ENCODE measurements around the gene RCAN1. TPM values are rescaled to one million over a fixed set of nuclear protein-coding genes. Genes with fewer than 3 reads are reported as not detected.

RCAN1 gene
- total and polyA plus RNA-seq, 2 of the 4 experiments (the other 2 are of a cell fraction), result 53.5 to 175 TPM

GRCh38 chr21:34613679-34614627 is 960 bp downstream of the RCAN1 start:
- H3K4me1 ChIP-seq (ENCODE audit: control insufficient read depth, insufficient read depth, low read length), result peaks cover 2% of the 10 kb centered on the region; the same call in 1 of the 2 replicates
- intact Hi-C loops (cut with micrococcal nuclease), result no loop called here

More at GRCh38 chr21:34613679-34614627, 960 bp downstream of the RCAN1 start:
- no peaks in the 10 kb centered on the region for H4K20me1 ChIP-seq (ENCODE audit: insufficient read depth, low read length)
- DNase-seq (peak; percentile 7), ATAC-seq (ENCODE audit: low read depth) (no peak)
- H3K4me2 ChIP-seq (ENCODE audit: low read depth, low read length), result peak overlapping the region; percentile 94
- WGBS, 2 experiments (ENCODE audit: extremely low coverage in 2 of 2, insufficient read length in 1 of 2), result 1% methylated on average over 16 of the region's 43 CpGs; no CpG with 5 or more reads in 1 of the 2 experiments
- H3K36me3 ChIP-seq (ENCODE audit: control insufficient read depth, insufficient read depth, low read length), result no peaks in the 10 kb centered on the region
- no peak overlapping the region; the same call in 1 of the 2 replicates for H3K9ac ChIP-seq (ENCODE audit: low read depth, low read length)
- peaks cover 9 to 23% of the 10 kb centered on the region in 2 experiments; a peak in 3 of 4 replicates for H3K79me1 ChIP-seq (ENCODE audit: low read depth in 1 of 2, low read length in 2 of 2)
- peak overlapping the region; percentile 99 for H2AFZ ChIP-seq (replicated peaks; ENCODE audit: low read length, poor library complexity)
- no peak overlapping the region for H2BK15ac ChIP-seq (ENCODE audit: low read depth, low read length)
- H2BK5ac ChIP-seq (ENCODE audit: low read depth, low read length, poor library complexity, severe bottlenecking), result no peak overlapping the region
- H3K27ac ChIP-seq (ENCODE audit: insufficient read depth, low read length), result no peak overlapping the region; the same call in 1 of the 2 replicates
- no peak overlapping the region for H3K23ac ChIP-seq (ENCODE audit: low read depth, low read length)
- H2BK120ac ChIP-seq (ENCODE audit: low read depth, low read length), result no peak overlapping the region
- H3K9me1 ChIP-seq (ENCODE audit: insufficient read depth, low read length), result 0 out of 2 replicates have a peak, but pooled peaks cover 5% of the 10 kb centered on the region
- dilution Hi-C loops (cut with HindIII; ENCODE audit: low sequenced_read_pairs, unreplicated experiment), result no loop called here
- peak overlapping the region; percentile 63 for H3K4me3 ChIP-seq (ENCODE audit: insufficient read depth, low read depth, low read length)
- TF ChIP-seq SMC3 (IDR thresholded peaks at IDR 0.05; ENCODE audit: low read depth, low read length) (no peak), MAFK (IDR thresholded peaks at IDR 0.05; ENCODE audit: low read depth, low read length) (no peak), POLR2A (IDR thresholded peaks at IDR 0.05; ENCODE audit: low read depth, low read length) (no peak), RFX5 (IDR thresholded peaks at IDR 0.05; ENCODE audit: low read depth, low read length) (no peak), NFE2L2 (IDR thresholded peaks at IDR 0.05; ENCODE audit: low read depth, low read length) (no peak), MAZ (IDR thresholded peaks at IDR 0.05; ENCODE audit: borderline replicate concordance, low read depth, low read length) (no peak), RCOR1 (IDR thresholded peaks at IDR 0.05; ENCODE audit: insufficient replicate concordance, low read length) (no peak)
- ChIA-PET CTCF (interaction anchor here (2.1 to 2.2 kb wide), 2 partner anchors 11 kb away, joined by 8 read pairs; no protein-coding TSS in a partner anchor), POLR2A (ENCODE audit: unreplicated experiment) (interaction anchor here (0.6 kb wide), 1 partner anchor 247 kb away, joined by 3 read pairs; no protein-coding TSS in a partner anchor)
- BruUV-seq (replicated peaks), result no TSS peak
- no peak overlapping the region for H2AK5ac ChIP-seq (ENCODE audit: low read depth, low read length)
- peaks cover 5% of the 10 kb centered on the region; the same call in 1 of the 2 replicates for H3K27me3 ChIP-seq (ENCODE audit: control insufficient read depth, insufficient read depth, low read length)
- H4K8ac ChIP-seq (ENCODE audit: low read depth in 2 of 2, low read length in 2 of 2), result no peak overlapping the region
- no peak overlapping the region for H3K4ac ChIP-seq (ENCODE audit: low read depth, low read length)
- H3K56ac ChIP-seq (ENCODE audit: extremely low read depth, insufficient read depth, low read length), result no peak overlapping the region
- H4K91ac ChIP-seq (ENCODE audit: insufficient read depth, low read depth, low read length), result no peak overlapping the region
- in situ Hi-C loops (cut with MboI; ENCODE audit: low sequenced_read_pairs), result loop anchor here (25.0 kb wide), 1 partner anchor 702 kb away; the partner anchor contains the start of gene ATP5PO
- H2AK9ac ChIP-seq (replicated peaks; ENCODE audit: low read depth, low read length, poor library complexity), result peak overlapping the region; percentile 51
- no peak overlapping the region for H4K5ac ChIP-seq (ENCODE audit: low read depth, low read length)
- no peak overlapping the region for H3K14ac ChIP-seq (replicated peaks; ENCODE audit: low read depth, low read length)
- H3K18ac ChIP-seq (ENCODE audit: low read depth, low read length), result no peak overlapping the region
- no peaks in the 10 kb centered on the region for H3K9me3 ChIP-seq (ENCODE audit: control insufficient read depth, insufficient read depth, low read length)
- no peak overlapping the region for H2BK20ac ChIP-seq (ENCODE audit: low read depth, low read length)

Measured in IMR-90 (cell line).